Panc1 (cell line): ENCODE data around the gene EXT2. TPM values are rescaled to one million over a fixed set of nuclear protein-coding genes. Genes with fewer than 3 reads are reported as not detected.

Source experiments
- ATAC-seq: fragments of 200-7000 bp; cut with Tn5 transposase; 2 replicates; pipeline ENCODE4 v1.9.1; 2020; ENCODE audit warnings: mild to moderate bottlenecking, moderate library complexity
- BruUV-seq: library from RNA; stranded (reverse); fragments of 400-500 nt; replicated peaks from 2 replicates; lab custom pipeline; 2021; lab: Mats Ljungman, UMichigan
- CTCF ChIA-PET: fragments of 300-600 bp; sonication (Branson Sonifier 250); formaldehyde crosslinking; loops from one replicate; lab custom pipeline; 2022; ENCODE audit warnings: antibody characterized with exemption; lab: Charles Lee
- POLR2A ChIA-PET: fragments of 300-600 bp; sonication (Branson Sonifier 250); formaldehyde crosslinking; loops from one replicate; lab custom pipeline; 2022; ENCODE audit warnings: antibody characterized with exemption; lab: Charles Lee
- DNase-seq: peaks from one replicate; pipeline ENCODE4 v3.0.0-alpha.2; 2010; ENCODE audit warnings: low read depth, low spot score
- H3K27ac ChIP-seq: 2 replicates; pipeline ENCODE4 v1.5.1; 2011; ENCODE audit warnings: mild to moderate bottlenecking, low read length, inconsistent platforms
- H3K27me3 ChIP-seq: fragments of 200-500 bp; sonication (Bioruptor generic); 2 replicates; pipeline ENCODE4 v1.6.0; 2014; ENCODE audit warnings: low read length, inconsistent platforms; ENCODE audit not compliant: control insufficient read depth, insufficient read depth
- H3K36me3 ChIP-seq: fragments of 200-500 bp; sonication (Bioruptor generic); 2 replicates; pipeline ENCODE4 v1.5.1; 2014; ENCODE audit warnings: inconsistent platforms, mild to moderate bottlenecking, low read length, moderate library complexity; ENCODE audit not compliant: control insufficient read depth, insufficient read depth
- H3K4me1 ChIP-seq: 2 replicates; pipeline ENCODE4 v1.5.1; 2011; ENCODE audit warnings: inconsistent platforms, mild to moderate bottlenecking, low read length, moderate library complexity; ENCODE audit not compliant: control insufficient read depth, insufficient read depth
- H3K4me3 ChIP-seq, 2 experiments: 2 replicates each; pipeline ENCODE4 v1.5.1; 2011 to 2012; ENCODE audit warnings: low read depth in 2 of 2, low read length in 2 of 2, mild to moderate bottlenecking in 2 of 2, inconsistent platforms in 1 of 2, moderate library complexity in 1 of 2
- H3K9me3 ChIP-seq: fragments of 200-500 bp; sonication (Bioruptor generic); 2 replicates; pipeline ENCODE4 v1.5.1; 2014; ENCODE audit warnings: low read depth, mild to moderate bottlenecking, inconsistent platforms, low read length, moderate library complexity; ENCODE audit not compliant: control insufficient read depth, insufficient read depth
- POLR2AphosphoS5 ChIP-seq: IDR thresholded peaks from 2 replicates; pipeline ENCODE4 v1.6.1; 2012; ENCODE audit warnings: mild to moderate bottlenecking, low read depth, low read length, moderate library complexity
- SIN3A ChIP-seq: IDR thresholded peaks from 2 replicates; pipeline ENCODE4 v1.6.1; 2012; ENCODE audit warnings: low read depth, mild to moderate bottlenecking, low read length, moderate library complexity, borderline replicate concordance; ENCODE audit not compliant: insufficient read depth
- TCF7L2 ChIP-seq: IDR thresholded peaks from 2 replicates; pipeline ENCODE4 v1.6.1; 2011; ENCODE audit warnings: mild to moderate bottlenecking, low read depth, low read length, inconsistent platforms
- in situ Hi-C: cut with HindIII; loops from 2 replicates; pipeline ENCODE4 v1.10.0; 2016; ENCODE audit warnings: low sequenced_read_pairs, low pct_unique_long_range_greater_than_20kb
- intact Hi-C: fragments of 100-400 bp; cut with micrococcal nuclease; formaldehyde crosslinking; loops from one replicate; pipeline ENCODE4 v1.10.0; 2022; ENCODE audit not compliant: unreplicated experiment
- total RNA-seq: library from RNA; stranded (reverse); gene quantifications from one replicate; pipeline ENCODE4 v1.2.1, GENCODE V29; 2021; ENCODE audit not compliant: unreplicated experiment
- TF ChIP-seq, protein P1 (sequence below), 2 experiments: IDR thresholded peaks; 2 replicates each; pipeline ENCODE4 v1.6.1; 2011 to 2012; ENCODE audit warnings: low read depth in 2 of 2, control low read depth in 1 of 2, low read length in 1 of 2, mild to moderate bottlenecking in 1 of 2, moderate library complexity in 1 of 2; ENCODE audit not compliant: insufficient read depth in 1 of 2
- TF ChIP-seq, protein P2 (sequence below): fragments of 450-650 bp; IDR thresholded peaks from 2 replicates; pipeline ENCODE4 v1.5.1; 2017; ENCODE audit warnings: mild to moderate bottlenecking

The EXT2 gene
- total RNA-seq, 1 experiment from 2014 or later, result 57.5 TPM

DNA sequence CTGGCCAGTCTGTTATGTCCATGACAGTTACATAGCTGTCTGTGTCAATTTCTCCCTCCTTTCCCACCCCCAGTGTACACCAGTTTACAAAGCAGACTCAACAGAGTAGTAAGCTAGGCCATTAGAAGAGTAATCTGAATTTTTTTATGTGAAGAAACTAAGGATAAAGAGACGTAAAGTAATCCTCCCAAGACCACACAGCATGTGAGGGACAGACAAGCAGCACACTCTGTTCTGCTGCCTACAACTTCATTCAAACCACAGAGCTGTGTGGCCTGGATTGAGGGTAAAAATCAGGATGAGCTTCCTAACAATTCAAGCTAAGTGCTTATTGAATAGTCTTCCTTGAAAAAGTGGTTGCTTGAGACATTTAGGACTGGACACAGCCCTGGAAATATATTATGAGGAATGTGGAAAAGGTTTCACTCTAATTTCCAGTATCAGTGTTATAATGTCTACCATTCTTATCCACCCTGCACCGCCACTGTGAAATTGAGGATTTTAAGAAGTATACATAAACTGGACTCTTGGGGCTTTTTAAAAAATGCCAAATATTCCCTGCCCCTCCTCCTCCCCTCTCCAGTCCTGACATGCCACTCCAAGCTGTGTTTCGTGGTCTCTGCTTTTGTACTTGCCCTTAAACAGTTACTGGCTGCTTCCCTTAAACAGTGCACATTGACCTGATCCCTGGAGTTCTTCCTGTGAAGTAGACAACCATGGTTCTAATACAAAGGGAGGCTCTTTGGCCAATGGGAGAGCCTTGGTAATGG is 40.9 kb downstream of the EXT2 start:
- in situ Hi-C loops (no loop called here), intact Hi-C loops (loop anchor here (10.0 kb wide), 1 partner anchor 148 kb away; no protein-coding TSS in a partner anchor)
- ChIA-PET CTCF (interaction anchor here (0.6 to 0.7 kb wide), 2 partner anchors 235 to 1454 kb away, joined by 3 to 8 read pairs; no protein-coding TSS in a partner anchor), POLR2A (interaction anchor here (0.6 to 0.7 kb wide), 2 partner anchors 46 to 206 kb away, joined by 4 to 5 read pairs; no protein-coding TSS in a partner anchor)
- DNase-seq (no peak), ATAC-seq (no peak)
- BruUV-seq, result no TSS peak
- H3K9me3 ChIP-seq, result no peaks in the 10 kb centered on the region
- no peaks in the 10 kb centered on the region for H3K36me3 ChIP-seq
- TF ChIP-seq TCF7L2 (no peak), SIN3A (no peak), POLR2AphosphoS5 (no peak)
- TF ChIP-seq, protein P1, sequence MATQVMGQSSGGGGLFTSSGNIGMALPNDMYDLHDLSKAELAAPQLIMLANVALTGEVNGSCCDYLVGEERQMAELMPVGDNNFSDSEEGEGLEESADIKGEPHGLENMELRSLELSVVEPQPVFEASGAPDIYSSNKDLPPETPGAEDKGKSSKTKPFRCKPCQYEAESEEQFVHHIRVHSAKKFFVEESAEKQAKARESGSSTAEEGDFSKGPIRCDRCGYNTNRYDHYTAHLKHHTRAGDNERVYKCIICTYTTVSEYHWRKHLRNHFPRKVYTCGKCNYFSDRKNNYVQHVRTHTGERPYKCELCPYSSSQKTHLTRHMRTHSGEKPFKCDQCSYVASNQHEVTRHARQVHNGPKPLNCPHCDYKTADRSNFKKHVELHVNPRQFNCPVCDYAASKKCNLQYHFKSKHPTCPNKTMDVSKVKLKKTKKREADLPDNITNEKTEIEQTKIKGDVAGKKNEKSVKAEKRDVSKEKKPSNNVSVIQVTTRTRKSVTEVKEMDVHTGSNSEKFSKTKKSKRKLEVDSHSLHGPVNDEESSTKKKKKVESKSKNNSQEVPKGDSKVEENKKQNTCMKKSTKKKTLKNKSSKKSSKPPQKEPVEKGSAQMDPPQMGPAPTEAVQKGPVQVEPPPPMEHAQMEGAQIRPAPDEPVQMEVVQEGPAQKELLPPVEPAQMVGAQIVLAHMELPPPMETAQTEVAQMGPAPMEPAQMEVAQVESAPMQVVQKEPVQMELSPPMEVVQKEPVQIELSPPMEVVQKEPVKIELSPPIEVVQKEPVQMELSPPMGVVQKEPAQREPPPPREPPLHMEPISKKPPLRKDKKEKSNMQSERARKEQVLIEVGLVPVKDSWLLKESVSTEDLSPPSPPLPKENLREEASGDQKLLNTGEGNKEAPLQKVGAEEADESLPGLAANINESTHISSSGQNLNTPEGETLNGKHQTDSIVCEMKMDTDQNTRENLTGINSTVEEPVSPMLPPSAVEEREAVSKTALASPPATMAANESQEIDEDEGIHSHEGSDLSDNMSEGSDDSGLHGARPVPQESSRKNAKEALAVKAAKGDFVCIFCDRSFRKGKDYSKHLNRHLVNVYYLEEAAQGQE (IDR thresholded peaks at IDR 0.05; ENCODE audit: insufficient read depth in 1 of 2, low read depth in 2 of 2, low read length in 1 of 2), result no peak
- TF ChIP-seq, protein P2, sequence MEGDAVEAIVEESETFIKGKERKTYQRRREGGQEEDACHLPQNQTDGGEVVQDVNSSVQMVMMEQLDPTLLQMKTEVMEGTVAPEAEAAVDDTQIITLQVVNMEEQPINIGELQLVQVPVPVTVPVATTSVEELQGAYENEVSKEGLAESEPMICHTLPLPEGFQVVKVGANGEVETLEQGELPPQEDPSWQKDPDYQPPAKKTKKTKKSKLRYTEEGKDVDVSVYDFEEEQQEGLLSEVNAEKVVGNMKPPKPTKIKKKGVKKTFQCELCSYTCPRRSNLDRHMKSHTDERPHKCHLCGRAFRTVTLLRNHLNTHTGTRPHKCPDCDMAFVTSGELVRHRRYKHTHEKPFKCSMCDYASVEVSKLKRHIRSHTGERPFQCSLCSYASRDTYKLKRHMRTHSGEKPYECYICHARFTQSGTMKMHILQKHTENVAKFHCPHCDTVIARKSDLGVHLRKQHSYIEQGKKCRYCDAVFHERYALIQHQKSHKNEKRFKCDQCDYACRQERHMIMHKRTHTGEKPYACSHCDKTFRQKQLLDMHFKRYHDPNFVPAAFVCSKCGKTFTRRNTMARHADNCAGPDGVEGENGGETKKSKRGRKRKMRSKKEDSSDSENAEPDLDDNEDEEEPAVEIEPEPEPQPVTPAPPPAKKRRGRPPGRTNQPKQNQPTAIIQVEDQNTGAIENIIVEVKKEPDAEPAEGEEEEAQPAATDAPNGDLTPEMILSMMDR, result no peak
- H3K27ac ChIP-seq, result no peak overlapping the region; the same call in 1 of the 2 replicates
- H3K27me3 ChIP-seq, result no peaks in the 10 kb centered on the region
- peaks cover 15% of the 10 kb centered on the region for H3K4me1 ChIP-seq
- no peak overlapping the region for H3K4me3 ChIP-seq

DNA sequence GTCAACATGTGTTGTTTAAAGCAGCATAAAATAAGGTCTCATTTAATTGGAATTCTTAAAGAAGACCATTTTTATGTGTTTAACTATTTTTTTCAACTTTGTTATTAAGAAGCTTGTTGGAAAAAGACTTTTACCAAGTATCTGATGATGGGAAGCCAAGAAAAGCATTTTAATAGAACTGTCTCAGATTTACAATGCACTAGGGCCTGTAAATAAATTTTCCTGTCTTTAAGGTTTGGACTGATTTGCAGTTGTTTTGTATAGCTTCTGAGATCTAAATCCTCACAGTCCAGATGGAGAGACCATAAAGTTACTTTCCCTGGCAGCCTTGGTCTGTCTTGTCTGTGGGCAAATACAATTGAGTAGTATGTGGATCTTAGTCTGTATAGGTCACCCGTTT is 41.6 kb downstream of the EXT2 start:
- ATAC-seq, result no peak
- no peaks in the 10 kb centered on the region for H3K9me3 ChIP-seq
- no peak for DNase-seq
- BruUV-seq, result no TSS peak
- H3K4me3 ChIP-seq, result no peak overlapping the region
- TF ChIP-seq, protein P1 (IDR thresholded peaks at IDR 0.05; ENCODE audit: insufficient read depth in 1 of 2, low read depth in 2 of 2, low read length in 1 of 2), result no peak
- TF ChIP-seq TCF7L2, result no peak
- TF ChIP-seq SIN3A, result no peak
- TF ChIP-seq, protein P2, result no peak
- POLR2A ChIA-PET, result interaction anchor here (0.6 to 0.7 kb wide), 2 partner anchors 45 to 205 kb away, joined by 4 to 5 read pairs; no protein-coding TSS in a partner anchor
- in situ Hi-C loops (no loop called here), intact Hi-C loops (loop anchor here (10.0 kb wide), 1 partner anchor 148 kb away; no protein-coding TSS in a partner anchor)
- H3K4me1 ChIP-seq, result peaks cover 15% of the 10 kb centered on the region
- H3K36me3 ChIP-seq, result no peaks in the 10 kb centered on the region
- H3K27ac ChIP-seq, result no peak overlapping the region; the same call in 1 of the 2 replicates
- H3K27me3 ChIP-seq, result no peaks in the 10 kb centered on the region
- CTCF ChIA-PET, result interaction anchor here (0.6 to 0.7 kb wide), 2 partner anchors 234 to 481 kb away, joined by 4 to 8 read pairs; no protein-coding TSS in a partner anchor
